GM19395 (cell line): ENCODE measurements around the gene LAMTOR2.

Source experiments
- ATAC-seq: cut with Tn5 transposase; IDR thresholded peaks from one replicate; pipeline ENCODE4 v1.9.1; 2021; ENCODE audit warnings: mild to moderate bottlenecking, moderate library complexity; ENCODE audit not compliant: unreplicated experiment

The LAMTOR2 gene

DNA sequence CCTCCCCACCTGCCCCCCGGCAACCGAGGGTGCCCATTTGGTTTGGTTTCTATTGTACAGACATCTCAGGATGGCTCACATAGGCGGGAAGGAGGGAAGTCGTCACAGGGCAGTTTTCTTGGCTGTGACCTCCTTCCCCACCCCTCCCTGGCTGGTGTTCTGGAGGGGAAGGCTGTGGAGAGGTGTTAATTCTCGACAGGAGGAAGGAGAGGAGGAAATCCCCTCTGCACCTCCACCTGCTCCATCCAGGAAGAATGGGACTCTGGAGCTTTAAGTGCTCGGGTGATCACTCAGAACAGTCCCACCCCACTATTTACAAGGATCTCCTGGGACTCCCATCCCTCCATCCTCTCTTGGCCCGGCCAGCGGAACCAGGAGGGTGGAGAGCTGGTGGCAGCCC lies 20.1 kb downstream of the LAMTOR2 start:
- no peak for ATAC-seq

DNA sequence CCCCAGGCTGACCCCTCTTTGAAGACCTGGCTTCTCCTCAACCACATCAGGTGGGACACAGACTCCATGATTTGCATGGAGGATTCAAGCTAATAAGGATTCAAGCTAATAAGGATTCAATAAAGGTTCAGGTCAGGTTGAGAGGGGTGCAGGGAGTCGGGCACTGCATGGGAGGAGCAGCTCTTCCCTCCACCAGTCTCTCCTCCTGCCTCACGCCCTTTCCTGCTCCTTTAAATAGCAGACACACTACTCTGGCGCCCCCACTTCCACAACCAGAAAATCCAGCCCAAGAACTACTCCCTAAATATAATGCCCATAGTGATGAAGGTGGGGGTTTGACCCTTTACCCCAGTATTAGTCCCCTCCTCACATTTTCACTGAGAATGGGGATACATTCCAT lies 20.6 kb downstream of the LAMTOR2 start:
- ATAC-seq: no peak

DNA sequence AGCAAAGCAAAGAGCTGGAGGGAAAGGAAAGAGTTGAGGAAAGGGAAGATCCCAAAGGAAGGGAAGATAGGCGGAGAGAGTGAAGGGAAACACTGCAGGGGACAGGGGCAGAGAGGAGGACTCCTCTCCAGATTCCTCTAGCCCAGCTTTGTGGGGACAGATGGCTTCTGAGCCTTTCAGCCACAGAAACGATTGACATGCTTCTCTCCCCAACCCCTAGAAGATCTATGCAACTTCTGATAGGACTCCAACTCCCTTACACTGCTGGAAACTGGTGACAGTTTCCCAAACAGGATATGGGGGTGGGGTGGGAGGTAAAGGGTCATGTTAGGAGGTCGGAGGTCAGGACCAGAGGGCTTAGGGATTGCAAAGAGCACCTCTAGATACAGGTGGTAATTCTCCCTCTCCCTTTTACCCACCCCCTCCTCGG lies 21.2 kb downstream of the LAMTOR2 start:
- ATAC-seq: no peak

DNA sequence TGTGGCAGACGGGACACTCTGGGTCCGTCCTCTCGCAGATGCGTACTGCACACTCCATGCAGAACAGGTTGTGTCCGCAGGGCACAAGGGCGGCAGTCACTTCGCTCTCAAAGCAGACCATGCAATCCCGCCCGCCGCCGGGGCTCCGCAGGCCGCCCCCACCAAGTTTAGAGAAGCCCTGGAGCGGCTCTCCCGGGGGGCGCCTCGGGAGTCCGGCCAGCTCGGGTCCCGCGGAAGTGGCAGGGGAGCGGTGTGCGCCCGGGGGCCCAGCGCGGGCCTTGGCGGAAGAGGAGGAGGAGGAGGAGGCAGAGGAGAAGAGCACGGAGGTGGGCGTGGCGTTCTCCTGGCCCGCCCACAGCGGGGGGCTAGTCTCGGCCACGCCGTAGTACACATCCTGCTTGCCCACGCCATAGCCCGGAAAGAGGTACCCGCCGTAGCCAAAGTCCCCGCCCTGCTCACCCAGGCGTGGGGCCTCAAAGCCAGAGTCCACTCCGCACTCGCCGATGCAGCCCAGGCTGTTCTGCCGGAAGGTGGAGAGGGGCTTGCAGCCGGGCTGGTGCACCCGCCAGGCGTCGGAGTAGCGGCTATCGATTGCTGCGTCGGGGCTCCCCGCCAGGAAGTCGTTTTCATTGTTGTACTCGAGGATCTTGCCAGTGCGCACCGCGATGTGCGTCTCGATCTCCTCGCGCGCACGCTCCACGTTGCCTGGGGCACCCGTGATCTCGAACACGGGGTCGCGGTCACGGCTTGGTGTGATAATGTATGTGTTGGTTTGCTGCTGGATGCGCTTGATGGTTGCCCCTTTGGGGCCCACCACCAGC lies 22.2 kb downstream of the LAMTOR2 start:
- ATAC-seq: peak; percentile 49

DNA sequence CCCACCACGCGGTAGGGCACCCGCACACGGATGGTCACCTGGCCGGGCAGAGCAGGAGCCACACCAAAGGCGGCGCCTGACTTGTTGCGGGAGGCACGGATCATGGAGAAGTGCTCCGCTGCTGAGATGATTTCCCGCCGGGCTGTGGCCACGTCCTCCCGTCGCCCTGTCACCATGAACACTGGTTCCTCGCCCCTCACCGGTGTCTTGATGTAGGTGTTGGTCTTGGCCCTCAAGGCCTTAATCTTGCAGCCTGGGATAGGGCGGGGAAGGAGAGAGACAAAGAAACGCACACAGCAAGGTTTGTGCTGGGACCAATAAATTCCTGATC lies 22.8 kb downstream of the LAMTOR2 start:
- no peak for ATAC-seq

DNA sequence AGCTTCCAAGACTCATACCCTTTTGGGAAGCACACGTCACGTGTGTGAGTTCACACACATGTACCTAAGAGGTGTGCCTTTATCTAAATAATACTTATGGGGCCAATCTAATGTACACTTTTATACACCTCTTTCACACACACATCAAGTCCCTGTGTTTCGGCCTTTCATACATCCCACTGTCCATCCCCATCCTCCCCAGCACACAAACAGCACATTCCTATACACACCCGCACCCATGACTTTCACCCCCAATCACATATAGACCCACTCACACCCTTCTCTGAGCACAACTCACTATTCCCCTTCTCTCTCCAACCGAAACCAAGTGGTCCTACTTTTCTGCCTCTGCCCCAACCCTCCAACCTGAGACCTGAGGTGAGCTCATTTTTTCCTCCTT lies 24.1 kb downstream of the LAMTOR2 start:
- no peak for ATAC-seq

DNA sequence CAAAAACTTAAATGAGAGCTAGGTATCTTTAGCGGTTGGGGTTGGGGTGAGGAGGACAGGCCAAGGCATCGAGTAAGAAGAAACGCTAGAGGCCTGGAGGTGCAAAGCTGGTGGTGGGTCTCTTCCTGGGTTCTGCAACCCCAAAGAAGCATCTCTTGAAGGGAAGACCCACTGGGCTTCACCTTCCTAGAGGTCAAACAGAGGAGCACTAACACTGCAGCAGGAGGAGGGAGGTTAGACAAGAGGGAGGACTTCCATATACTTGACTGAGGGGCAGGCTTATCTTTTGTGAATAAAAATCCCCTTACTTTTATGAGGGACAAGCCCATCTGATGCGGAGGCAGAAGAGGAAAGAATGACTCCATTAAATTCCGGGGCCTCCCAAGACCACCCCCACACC lies 25.2 kb downstream of the LAMTOR2 start:
- ATAC-seq: no peak

DNA sequence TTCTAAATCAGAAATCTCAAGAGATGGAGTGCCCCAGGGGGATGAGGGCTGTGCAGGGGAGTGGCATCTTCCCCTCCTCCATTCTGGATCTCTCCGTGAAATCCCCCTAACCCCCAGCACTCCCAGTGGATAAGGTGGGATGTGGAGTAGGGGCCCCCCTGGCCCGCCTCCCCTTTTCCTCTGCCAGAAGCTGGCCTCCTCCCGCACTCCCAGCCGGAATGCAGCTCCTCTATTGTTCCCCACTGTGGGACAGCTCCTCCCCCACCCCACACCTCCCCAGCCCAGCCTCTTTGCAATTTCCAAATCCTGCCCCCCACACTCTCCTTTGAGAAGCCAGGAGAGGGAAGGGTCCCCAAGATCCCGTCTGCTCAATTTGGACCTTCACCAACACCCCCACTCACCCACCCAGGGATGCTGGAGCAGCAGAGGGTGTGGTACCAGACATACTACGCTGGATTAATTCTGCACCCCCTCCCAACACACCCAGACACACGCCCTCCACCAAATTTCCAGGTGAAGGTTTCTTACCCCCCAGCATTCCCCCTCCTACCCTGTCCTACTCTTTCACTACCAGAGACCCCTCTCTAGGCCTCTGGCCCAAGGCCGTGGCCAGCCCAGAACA lies 25.8 kb downstream of the LAMTOR2 start:
- ATAC-seq: no peak

DNA sequence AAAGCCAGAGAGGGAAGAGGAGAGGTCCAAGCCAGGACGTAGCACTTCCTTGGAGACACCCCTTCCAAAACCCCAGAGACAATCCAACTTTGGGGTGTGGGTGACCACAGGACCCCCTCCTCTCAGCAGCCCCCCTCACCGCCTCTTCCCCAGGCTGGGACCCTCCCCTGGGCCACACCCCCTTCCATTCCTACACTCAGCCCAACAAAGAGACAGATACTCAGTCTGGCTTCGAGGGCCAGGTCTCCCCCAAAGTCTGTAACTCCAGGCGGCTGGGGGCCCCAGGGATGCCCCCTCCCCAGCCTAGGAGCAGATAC lies 26.2 kb downstream of the LAMTOR2 start:
- ATAC-seq: no peak

DNA sequence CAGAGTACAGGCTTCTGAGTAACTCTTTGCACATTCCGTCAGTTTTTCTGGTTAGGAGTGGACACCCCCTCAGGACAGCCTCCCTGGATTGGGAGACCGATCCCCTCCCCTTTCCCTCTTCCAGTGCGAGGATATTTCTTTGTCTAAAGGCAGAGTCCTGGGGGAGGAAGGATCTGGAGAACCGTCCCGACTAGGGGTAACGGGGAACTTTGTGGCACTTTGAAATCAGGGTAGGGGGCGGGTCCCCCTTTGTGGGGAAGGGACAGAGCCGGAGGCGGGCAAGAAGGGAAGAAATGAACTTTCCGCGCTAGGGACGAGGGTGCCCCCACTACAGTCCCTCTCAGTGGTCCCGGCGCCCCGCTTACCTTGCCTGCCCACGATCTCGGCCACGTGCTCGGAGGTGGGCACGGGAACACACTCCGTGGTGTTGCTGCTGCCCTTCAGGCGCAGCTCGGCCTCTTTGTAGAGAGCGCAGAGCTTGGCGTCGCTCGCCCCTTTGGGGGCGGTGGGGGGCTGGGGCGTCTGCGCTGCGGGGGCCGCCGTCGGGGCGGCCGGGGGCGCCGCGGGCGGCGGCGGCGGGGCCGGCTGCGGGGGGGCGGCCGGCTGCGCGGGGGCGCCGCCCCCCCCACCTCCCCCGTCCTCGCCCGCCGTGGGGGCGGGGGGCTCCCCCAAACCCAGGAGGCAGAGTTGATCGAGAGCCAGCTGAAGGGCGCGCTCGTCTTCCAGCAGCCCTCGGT lies 26.8 kb downstream of the LAMTOR2 start:
- ATAC-seq: no peak

DNA sequence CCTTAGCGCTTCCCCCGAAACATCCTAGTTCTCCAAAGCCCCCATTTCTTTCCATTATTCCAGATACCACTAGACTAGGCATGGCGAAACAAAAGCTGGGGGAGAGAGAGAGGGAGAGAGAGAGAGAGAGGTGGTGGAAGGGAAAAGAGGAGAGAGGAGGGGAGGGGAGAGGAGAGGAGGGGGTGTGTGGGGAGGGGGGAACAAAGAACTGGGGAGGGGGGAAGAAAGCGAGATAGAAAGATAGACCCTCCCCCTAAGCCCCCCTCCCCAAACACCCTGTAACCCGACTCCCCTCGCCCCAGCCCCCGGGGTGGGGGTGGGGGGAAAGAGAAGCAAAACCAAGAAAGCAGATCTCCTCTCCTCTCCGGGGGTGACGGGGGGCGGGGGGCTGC lies 27.3 kb downstream of the LAMTOR2 start:
- ATAC-seq: no peak

DNA sequence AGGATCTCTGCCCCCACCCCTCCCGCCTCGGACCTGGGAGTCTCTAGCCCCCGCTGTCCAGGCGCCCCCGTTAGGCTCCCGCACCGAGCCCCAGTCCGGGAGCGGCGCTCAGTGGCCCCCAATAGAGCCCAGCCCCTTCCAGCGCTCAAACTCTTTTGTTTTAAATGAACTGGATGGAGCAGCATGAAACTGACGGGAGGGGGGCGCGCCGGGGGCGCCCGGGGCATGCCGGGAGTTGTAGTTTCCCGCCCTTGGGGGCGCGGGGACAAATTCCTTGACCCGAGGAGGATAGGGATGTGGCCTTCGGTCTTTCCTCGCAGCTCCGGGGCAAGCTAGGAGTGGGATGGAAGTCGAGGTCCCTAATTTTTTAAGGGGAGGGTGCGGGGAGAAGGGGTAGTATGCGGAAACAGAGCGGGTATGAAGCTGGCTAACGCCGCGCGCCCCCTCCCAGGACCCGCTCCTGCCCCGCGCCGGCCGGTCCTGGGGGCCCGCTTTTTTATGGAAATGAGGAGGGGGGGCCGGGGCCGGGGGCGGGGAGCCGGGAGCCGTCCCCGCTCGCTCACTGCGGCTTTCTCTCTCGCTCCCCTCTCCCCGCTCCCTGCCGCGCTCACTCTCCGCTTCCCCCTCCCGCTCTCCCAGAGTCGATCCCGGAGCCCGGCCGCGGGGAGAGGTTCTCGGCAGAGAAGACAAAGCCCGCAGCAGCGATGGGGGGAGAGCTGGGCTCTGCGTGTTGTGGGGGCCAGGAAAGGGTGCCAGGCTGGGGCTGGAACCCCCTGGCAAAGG lies 27.9 kb downstream of the LAMTOR2 start, which contains the start of gene MEX3A:
MEX3A (minus strand) TSS at position 157 of the 783 bp plus-strand sequence. CDS start 467 bp downstream, outside the sequence.
- no peak for ATAC-seq

DNA sequence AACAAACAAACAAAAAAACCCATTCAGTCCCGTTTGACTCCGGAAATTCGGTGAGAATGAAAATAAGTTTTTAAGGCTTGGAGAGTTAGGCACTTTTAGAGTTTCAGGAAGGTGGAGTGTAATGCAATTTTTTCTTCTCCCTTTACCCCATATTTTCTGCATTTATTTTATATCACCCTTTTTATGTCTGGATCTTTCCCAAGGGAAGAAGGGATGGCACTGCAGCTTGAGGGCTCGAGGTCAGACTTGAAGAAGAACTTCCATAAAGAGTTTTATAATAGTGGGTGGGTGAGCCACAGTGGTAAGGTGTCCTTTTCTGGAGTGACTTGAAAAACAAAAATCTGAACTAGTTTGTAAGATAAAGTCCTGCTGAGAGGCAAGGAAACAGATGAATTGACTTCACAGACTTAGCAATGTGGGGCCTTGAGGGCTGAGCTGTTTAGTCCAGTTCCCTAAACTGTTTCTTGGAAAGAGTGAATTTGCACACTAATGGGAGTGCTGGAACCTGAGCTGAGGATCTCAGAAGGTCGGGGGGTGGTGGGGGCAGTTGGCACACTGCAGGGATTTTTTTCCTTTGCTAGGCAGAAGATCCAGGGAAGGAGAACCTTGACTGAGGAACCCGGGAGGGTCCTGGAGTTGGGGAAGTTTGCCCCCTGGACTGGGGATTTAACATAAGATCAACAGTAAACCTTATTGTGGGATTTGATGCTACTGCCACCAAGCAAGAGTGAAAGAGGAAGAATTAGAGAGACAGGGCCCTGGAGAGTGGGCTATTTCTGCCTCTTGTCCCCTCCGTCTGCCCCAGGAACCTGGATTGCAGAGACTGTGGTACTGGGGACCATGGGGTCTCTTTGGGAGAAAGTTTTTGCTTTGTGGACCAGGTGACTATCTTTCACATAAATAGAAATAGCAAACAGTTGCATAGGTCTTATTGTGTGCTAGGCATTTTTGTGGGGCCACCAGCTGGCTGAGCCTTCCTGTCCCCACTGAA lies 29.5 kb downstream of the LAMTOR2 start:
- ATAC-seq: no peak

DNA sequence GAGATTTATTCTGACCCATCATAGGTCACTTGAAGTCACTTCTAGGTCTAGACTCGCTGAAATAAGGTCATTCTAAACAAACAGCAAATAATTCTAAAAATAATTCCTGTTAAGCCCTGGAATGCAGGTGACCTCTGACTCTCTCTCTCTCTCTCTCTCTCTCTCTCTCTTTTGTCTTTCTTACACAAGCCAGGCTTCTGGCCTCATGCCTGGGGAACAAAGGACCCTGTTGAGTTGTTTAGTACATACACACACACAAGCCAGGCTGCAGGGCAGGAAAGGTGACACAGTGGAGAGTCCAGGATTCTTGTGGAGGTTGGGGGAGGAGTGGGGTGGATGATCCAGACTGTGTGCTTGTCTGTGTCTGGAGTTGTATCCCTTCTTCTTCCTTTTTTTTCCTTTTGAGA lies 31.7 kb downstream of the LAMTOR2 start:
- no peak for ATAC-seq

DNA sequence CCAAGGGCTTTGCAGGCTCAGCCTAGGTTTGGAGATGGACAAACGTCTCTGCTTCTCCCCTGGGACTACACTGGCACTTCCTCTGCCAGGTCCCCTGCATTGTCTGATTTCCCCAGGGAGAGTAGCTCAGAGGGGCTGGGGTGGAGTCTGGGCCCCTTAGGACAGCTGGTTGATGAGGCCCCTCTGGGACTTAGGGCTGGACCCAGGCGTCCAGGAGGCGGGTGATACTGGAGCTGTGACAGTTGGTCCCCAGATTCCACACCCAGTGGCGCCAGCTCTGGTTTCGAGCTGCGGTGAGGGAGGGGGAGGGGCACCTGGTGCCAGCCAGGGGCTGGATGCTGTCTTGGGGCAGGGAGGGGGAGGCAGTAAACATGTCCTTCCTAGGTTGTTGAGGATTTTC lies 35.1 kb downstream of the LAMTOR2 start:
- ATAC-seq: no peak

DNA sequence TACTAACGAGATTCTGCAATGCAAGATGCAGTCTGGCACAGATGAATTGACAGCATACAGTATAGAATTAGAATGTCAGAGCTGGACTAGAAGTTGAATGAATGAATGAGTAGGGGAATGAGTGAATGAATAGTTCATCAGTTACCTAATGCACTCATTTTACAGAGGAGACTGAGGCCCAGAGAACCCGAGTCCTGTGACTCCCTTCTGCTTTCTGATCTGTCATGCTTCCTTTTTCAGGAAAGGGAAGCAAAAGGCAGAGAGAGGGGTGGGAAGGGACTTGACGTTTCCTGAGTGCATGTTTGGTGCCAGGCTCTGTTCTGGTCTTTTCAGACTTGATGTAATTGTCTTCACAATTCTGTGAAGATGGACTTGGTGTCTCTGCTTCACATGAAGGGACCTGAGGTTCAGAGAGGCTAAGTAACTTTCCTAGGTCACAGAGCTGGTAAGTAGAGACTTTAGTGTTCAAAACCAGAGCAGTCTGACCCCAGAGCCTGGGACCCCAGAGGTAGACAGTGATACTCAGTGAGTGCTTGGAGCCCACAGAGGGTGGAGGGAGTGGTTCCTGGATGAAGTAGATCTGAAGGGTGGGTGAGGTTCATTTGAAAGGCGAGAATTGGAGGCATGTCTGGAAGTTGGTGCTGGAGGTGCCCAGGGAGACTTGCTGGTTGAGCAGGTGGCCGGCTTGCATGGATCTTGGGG lies 35.7 kb downstream of the LAMTOR2 start:
- ATAC-seq: no peak

DNA sequence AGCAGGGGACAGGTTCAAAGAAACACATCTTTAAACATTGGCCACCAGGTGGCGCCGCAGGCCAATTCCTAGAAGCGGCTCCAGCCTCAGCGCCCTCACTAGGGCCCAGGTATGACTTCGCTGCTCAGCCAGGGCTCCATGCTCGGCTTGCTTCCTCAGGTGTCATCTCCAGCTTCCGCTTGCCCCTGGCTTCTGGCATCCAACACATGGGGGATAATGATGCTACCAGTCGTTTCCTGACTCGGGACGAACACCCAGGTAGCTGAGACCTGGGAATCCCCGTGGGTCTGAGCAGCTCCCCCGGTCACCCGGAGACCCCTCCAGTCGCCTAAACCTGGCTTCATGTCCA lies 36.2 kb downstream of the LAMTOR2 start:
- ATAC-seq: no peak

DNA sequence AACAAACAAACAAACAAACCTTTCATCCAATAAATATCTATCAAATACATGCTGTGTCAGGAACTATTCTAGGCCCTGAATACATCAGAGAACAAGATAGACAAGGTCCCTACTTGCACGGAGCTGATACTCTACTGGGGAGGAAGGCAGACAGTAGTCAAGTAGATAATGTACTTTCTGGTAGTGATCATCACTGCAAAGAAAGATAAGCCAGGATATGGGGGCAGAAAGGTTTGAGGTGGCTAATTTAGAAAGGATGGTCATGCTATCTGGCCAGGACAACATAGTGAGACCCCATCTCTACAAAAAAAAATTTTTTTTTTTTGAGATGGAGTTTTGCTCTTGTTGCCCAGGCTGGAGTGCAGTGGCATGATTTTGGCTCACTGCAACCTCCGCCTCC lies 37.0 kb downstream of the LAMTOR2 start:
- no peak for ATAC-seq

DNA sequence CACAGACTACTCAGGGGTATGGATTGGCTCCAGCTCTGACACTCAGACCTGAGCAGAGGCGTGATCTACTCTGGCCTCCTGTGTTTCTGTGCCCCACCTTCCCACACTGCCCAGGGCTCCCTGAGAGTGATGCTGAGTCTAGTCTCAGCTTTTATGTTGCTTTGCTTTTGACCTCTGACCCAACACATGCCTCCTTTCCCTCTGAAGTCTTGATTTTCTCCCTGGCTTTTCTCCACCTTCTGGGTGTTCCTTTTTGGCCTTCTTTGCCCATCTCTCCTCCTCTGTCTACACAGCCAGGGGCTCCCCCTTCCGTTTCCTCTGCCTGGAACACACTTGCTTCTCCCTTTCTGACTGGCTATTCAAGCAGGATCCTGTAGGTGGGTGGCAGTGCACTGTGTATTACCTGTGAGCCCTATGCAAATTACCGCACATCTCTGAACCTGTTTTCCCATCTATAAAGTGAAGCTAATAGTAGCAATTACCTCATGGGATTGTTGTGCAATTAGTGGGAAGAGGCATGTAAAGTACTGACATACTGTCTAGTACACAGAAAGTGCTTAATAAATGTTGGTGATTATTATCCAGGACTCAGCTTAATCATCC lies 41.4 kb downstream of the LAMTOR2 start:
- no peak for ATAC-seq
